HG03139 (cell line): ENCODE data around the gene DTD1.
A peak's percentile ranks its signal among the peaks of the same experiment; 100 is the strongest.
"Not testable (repeated sequence)": the region's sequence is repeated elsewhere in the genome, so short reads cannot be mapped to it uniquely, and the experiment has no call there.

ENCODE experiments used
- ATAC-seq: cut with Tn5 transposase; IDR thresholded peaks from one replicate; pipeline ENCODE4 v1.9.1; 2021; ENCODE audit not compliant: unreplicated experiment

The DTD1 gene

GRCh38 chr20:18738888-18739287 is 151.0 kb downstream of the DTD1 start:
- ATAC-seq = no peak

DNA sequence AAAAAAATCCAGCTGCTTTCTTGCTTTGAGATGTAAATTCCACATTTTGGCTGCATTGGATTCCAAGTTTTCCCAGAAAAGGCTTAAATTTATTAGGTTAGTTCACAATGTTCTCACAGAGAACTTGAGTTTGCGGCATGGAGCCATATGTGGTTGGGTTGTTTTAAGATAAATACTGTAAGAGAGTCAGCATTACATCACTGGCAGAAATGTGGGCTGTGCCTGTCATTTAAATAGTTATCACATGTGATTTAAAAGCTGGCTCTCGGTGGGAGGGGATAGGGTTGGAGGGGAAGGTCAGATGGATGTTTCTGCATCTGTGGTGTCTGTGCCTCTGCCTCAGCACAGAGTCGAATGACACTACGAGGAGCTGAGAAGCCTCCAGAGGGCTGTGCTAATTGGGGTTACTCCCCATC is 151.9 kb downstream of the DTD1 start:
- no peak for ATAC-seq

- no peak for ATAC-seq
These were observed 152.9 kb downstream of the DTD1 start for GRCh38 chr20:18740726-18741125.

GRCh38 chr20:18742841-18743240 is 155.0 kb downstream of the DTD1 start:
- ATAC-seq = no peak

- ATAC-seq = no peak
These were observed 156.0 kb downstream of the DTD1 start for GRCh38 chr20:18743665-18744440.

DNA sequence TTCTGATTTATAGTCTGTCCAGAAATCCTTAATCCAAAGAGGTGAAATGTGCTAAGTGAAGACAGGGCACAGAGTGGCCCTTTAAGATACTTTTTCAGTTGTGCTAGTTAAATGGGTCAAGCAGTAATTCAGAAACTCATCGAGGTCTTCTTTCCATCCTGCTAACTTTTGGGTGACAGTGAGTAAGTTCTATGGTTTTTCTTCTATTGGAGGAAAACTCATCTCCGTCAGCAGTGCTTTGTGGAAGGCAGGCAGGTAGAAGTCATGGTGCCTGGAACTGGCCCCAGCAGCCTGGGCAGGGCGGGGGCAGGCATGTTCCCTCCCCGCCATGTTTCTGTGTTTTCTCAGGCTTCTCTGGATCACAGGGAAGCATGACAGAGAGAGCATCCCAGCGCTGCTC is 159.2 kb downstream of the DTD1 start:
- no peak for ATAC-seq

GRCh38 chr20:18748987-18749386 is 161.1 kb downstream of the DTD1 start:
- ATAC-seq = no peak

DNA sequence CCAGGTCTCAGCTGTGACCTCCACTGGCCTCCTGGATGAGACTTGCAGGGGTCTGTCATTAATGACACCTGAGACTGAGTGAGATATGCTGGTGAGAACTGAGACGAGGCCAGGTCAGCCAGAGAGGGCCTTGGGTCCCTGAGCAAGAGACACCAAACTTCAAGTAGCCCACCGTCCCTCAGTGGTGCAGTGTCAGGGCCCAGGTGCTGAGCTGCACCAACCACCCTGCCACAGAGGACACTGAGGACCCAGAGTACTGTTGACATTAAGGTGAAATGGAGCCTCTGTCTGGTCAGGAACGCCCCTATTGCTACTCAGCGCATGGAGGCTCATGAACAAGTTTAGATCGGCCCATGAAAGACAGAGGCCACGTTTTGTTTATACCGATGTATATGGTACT is 161.7 kb downstream of the DTD1 start:
- no peak for ATAC-seq

- no peak for ATAC-seq
These were observed 162.9 kb downstream of the DTD1 start for GRCh38 chr20:18750735-18751134.

DNA sequence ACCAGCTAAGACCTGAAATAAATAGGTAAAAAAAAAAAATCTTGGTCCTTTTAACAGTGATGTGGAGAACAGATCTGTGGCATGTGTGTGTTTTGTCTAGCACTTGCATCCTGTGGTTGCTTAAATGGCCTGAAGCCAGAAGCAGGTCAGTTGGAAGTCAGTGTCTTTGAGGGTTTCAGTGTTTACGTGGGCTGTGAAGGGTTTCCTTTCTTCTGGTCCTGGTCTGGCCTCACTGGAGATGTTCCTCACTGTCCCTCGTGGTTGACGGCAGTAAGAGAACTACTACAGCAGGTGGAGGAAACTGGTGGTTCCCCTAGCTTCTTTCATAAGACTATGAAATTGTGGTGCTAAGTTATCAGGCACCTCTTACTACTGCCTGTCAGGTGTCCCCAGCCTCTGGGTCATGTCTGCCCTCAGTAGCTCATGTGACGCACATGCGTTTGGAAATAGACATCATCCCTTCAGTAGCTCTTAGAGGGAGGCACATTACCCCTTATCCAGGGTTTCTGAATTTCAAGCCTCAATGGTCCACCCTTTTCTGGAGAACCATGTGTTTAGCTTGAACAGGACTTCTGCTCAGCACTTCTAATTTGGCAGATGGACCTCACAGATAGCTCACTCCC is 166.3 kb downstream of the DTD1 start:
- ATAC-seq = peak; percentile 98

DNA sequence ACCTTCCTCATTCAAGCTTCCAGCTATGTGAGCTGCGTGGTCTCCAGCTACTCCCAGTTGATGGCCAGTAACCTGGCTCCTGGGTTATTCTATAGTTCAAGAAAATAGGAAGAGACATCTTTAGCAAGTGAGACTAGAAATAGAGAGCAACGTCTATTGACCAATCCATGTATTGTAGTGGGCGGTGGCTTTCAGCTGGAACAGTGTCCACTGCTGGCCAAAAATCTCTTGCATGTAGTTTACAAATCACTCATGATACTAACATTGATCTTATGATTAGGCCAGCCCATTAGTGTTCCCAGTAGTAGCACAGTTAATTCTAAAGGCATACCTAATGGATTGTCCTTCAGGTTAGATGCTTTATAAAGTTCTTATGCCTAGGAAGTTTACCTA is 166.8 kb downstream of the DTD1 start:
- ATAC-seq = no peak

GRCh38 chr20:18760852-18761251 is 173.0 kb downstream of the DTD1 start:
- ATAC-seq = not testable (repeated sequence)

DNA sequence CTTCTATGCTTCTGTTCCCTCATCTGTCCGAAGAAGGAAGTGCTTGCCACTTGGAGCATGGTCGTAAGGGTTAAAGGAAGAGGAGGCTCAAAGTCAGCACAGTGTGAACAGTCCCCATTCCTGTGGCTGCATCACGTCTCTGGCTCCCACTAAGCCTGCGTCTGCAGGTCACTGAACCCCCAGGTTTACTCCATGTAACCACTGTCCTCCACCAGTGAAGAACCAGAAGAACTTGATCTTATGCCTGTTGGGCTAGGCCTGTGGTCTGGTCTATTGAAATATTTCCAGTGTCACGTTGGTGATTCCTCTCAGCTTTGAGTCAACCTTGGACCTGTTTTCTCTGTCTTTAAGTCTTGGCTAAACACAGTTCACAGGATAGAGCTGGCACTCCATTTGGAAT is 179.8 kb downstream of the DTD1 start:
- no peak for ATAC-seq

DNA sequence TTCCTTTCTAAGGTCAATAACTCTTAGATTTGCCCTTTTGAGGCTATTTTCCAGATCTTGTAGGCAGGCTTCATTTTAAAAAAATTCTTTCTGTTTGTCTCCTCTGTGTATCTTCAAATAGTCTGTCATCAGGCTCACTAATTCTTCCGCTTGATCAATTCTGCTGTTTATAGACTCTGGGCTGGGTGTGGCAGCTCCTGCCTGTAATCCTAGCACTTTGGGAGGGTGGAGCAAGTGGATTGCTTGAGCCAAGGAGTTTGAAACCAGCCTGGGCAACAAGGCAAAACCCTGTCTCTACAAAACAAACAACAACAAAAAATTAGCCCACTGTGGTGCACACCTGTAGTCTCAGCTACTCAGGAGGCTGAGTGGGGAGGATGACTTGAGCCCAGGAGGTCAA is 185.7 kb downstream of the DTD1 start:
- ATAC-seq = no peak

- ATAC-seq = no peak
These were observed 186.4 kb downstream of the DTD1 start for GRCh38 chr20:18774207-18774606.

DNA sequence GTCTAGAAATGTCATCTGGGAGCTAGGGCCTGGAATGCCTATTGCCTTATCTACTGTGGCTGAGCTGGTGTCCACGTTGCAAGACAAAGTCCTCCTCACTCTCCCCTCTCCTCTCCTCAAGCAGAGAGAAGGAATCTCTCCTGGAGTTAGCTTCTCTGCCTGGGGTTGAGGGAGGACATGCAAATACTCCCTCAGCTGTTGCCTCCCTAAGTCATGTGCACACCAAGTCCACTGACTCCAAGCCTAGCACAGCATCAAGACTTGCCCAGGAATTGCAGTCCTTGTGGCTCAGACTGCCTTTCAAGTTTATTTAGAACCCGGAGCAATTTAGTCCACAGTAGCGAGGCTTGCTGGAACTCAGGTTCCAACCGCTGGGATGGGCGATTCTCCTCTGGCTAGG is 187.8 kb downstream of the DTD1 start:
- ATAC-seq = no peak

- no peak for ATAC-seq
These were observed 191.0 kb downstream of the DTD1 start for GRCh38 chr20:18778690-18779392.

DNA sequence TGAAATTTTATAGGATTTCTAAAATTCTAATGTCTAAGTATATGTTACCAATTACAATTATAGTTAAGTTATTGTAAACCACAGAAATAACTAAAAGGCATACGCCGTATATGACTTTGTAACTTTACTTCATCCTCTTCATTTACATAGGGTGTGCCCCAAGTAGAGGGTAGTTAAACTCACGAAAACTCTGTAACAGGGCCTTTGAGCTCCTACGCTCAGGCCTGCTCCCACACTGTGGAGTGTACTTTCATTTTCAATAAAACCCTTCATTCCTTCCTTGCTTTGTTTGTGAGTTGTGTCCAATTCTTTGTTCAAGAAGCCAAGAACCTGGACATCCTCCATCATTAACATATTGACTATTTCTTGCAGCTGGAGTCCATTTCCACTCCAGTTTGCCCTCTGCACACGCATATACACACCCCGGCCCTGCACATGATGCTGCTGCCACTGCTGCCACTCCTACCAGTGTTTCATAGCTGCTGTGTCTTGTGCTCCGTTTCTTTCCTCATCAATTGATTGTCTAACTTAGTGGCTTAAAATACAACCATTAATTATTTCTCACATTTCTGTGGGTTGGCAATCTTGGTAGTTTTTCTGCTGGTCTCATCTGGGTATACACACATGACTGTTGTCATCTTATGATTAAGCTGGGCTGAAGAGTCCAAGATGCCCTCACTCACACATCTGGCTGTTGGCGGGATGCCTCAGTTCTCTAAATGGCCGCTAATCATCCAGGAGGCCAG is 192.7 kb downstream of the DTD1 start:
- no peak for ATAC-seq

DNA sequence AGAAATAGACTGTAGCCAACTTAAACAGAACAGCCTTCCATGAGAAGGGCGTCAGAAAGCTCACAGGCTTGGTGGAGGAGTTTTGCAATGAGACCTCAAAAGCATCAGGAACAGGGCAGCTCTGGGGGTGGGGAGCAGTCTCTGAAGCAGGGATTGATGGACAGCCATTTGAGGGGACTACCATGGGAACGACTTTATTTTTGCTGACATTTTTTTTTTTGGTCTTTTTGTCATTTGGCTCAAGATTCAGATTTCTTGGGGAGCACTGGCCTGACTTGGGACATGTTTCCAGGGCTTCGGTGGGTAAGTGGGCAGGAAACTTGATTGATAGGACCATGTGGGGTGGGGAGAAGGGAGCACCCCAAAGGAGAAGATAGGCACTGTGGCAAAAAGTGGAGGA is 193.7 kb downstream of the DTD1 start:
- ATAC-seq = no peak

- no peak for ATAC-seq
These were observed 195.6 kb downstream of the DTD1 start for GRCh38 chr20:18783385-18783959.

DNA sequence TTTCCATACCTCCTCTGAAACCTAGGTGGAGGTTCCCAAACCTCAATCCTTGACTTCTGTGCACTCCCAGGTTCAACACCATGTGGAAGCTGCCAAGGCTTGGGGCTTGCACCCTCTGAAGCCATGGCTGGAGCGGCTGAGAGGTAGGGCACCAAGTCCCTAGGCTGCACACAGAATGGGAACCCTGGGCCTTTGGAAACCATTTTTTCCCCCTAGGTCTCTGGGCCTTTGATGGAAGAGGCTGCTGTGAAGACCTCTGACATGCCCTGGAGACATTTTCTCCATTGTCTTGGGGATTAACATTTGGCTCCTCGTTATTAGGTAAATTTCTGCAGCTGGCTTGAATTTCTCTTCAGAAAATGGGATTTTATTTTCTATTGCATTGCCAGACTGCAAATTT is 199.2 kb downstream of the DTD1 start:
- ATAC-seq = not testable (repeated sequence)
